Left lobe of liver (tissue), 2 donors: ENCODE results near the gene TEX29. TPM values are rescaled to one million over a fixed set of nuclear protein-coding genes. Genes with fewer than 3 reads are reported as not detected.

Source experiments
- ATAC-seq: fragments of 200-7000 bp; cut with Tn5 transposase; one replicate; pipeline ENCODE4 v1.9.1; 2020; ENCODE audit warnings: mild to moderate bottlenecking, moderate library complexity
- DNase-seq: peaks from one replicate; pipeline ENCODE4 v3.0.0-alpha.2; 2020; ENCODE audit warnings: low spot score
- total RNA-seq: library from RNA; stranded (reverse); gene quantifications from one replicate; pipeline ENCODE4 v1.2.1, GENCODE V29; 2021
- donor health status: DM: no; HTN: no; CAD: no; lungs with moderate emphysema.
- donor health status: DM: no; HTN: yes; CAD: no.

TEX29 gene
- total RNA-seq, 1 donor from 2014 or later: 0.53 TPM

DNA sequence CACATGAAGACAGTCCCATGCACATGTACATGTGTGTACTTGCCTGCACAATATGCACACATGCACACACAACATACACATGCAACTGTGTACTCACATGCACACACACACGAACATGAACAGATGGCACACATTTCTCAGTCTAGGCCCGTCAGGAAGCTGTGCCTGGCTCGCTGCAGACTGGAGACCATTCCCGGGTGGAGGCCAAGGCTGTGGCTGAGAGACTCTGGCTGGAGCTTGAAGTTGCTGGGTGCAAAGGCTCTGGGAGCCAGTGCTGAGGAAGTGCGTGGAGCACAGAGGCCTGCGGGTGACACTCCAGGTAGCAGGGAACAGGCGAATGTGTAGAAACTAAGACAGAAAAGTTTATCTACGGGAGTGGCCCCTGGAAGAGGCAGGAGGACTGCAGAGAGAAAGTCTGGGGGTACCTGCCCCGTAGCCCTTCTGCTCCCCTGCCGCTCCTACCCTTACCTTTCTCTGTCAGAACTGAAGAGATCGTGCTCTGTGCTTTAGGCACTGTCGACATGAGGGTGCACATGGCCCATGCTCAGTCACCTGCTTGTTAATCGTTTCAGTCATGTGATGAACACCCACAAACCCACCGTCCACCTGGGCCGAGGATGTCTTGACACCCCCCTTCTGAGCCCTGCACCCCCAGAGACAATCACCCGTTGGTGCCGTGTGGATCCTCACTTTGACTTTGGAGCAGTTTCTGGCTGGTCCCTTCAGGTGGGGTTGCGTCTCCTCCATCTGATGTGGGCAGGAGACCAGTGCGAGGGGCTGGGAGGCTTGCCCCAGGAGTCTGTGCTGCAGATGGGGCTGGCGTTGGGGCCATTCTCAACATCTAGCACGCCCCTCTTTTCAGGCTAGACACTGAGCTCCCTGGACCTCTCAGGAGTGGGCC, 69.4 kb downstream of the TEX29 start:
- DNase-seq (no peak), ATAC-seq (no peak)

DNA sequence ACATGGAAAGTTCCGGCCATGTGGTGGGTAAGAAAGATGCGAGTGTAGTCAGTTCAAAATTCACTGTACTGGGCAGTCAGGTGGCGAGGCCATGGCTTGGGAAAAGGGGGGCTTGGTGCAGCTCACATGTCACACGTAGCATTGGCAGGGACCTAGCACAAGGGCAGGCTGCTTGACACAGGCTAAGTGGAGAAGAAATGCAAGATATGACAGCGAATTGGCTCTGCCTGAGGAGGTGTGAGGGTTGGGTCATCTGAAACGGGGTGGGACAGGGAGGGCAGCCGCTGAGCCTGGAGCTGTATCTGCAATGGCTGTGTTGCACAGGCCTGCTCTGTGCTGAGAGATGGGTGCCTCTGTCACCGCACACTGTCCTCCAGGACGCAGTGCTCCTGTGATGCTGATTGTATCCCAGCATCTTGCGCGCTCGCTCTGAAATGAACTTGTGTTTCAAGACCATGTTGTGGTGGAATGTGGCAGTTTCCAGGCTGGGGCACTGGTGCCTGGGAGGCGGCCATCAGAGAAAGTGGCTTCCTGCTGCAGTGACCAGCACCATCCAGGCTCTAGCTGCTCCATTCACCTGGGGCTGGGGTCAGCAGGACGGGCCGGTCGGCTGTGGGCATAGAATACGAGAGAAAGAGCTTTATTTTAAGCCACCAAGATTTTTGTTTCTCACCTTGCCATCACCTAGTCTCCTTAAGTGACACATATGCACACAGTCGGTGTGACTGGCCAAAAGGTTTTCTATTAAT, 70.3 kb downstream of the TEX29 start:
- ATAC-seq: no peak
- no peak for DNase-seq

DNA sequence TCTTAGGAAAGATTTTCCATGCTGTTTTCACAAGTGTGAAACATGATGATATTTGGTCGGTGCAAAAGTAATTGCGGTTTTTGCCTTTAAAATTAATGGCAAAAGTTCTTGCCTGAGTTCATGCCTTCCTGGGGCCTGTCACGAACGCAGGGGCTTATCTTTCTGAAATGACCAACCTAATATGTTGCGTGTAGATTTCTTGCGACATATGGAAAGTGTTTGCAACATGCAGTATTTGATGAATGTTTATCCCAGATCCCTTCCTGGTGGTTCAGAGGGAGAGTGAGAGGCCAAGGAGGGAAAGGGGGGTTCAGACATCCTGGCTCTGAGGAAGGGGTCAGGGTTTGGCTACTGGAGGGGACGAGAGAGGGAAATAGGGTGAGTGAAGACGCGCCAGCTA, 72.0 kb downstream of the TEX29 start:
- DNase-seq (no peak), ATAC-seq (no peak)

DNA sequence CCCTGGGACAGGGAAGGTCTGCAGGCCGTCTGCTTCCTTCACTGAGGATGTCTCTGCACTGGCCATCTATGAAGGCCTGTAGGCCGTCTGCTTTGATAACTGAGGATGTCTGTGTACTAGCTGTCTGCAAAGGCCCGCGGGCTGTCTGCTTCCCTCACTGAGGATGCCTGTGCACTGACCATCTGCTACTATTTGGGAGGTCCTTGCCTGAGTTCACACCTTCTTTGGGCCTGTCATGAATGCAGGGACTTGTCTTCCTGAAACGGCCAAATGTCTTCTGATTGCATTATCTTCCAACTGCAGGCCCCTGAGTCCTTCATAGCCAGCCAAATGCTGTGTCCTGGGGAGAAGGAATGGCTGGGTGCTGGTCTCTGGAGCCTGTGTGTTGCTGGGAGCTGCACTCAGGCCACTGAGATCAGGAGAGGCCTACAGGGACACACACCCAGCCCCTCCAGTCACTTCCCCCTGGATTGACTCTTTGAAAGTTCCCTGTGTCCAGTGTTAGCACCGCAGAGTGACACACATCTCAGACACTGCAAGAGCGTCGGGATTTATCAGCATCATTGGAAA, 72.9 kb downstream of the TEX29 start:
- DNase-seq: no peak

More for the DNA sequence above, 72.9 kb downstream of the TEX29 start:
- ATAC-seq: no peak

Other genes with a start within 250 kb of the TEX29 start
- gene ARHGEF7, start 205.3 kb upstream of the TEX29 start, total RNA-seq: 34.6 TPM